ENCODE results near the gene ABCA7.

ABCA7 gene

GRCh38 chr19:1002600-1002999 lies 37.3 kb upstream of the ABCA7 start:
- no peak for DNase-seq (ENCODE audit: low read depth in 2 of 2)

- no peak for DNase-seq (ENCODE audit: low read depth in 2 of 2)
These were observed 36.6 kb upstream of the ABCA7 start for GRCh38 chr19:1003283-1003682.

DNA sequence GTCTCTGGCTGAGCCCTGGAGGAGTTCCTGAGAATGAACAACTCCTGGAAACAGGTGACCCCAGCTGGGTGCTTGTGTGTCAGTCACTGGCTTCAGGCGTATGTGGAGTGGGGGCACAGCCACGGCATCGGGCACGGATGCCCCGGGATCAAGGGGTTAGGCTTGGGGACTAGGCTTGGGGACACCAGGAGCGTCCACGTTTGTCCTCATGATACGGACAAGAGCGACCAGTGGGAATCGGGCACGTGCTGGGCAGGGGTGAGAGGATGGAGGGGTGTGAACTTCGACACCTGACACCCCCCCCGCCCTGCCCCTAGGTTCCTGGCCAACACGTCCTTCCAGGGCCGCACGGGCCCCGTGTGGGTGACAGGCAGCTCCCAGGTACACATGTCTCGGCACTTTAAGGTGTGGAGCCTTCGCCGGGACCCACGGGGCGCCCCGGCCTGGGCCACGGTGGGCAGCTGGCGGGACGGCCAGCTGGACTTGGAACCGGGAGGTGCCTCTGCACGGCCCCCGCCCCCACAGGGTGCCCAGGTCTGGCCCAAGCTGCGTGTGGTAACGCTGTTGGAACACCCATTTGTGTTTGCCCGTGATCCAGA lies 35.6 kb upstream of the ABCA7 start:
- no peak for DNase-seq (ENCODE audit: low read depth in 2 of 2)

GRCh38 chr19:1004803-1005664 lies 34.9 kb upstream of the ABCA7 start:
- no peak for DNase-seq (ENCODE audit: low read depth in 2 of 2)

- DNase-seq (ENCODE audit: low read depth in 2 of 2), result no peak
These were observed 33.1 kb upstream of the ABCA7 start for GRCh38 chr19:1006711-1007398.

GRCh38 chr19:1007399-1008251 lies 32.3 kb upstream of the ABCA7 start:
- DNase-seq (ENCODE audit: low read depth in 2 of 2), result no peak

GRCh38 chr19:1008268-1009040 lies 31.5 kb upstream of the ABCA7 start:
- no peak for DNase-seq (ENCODE audit: low read depth in 2 of 2)

DNA sequence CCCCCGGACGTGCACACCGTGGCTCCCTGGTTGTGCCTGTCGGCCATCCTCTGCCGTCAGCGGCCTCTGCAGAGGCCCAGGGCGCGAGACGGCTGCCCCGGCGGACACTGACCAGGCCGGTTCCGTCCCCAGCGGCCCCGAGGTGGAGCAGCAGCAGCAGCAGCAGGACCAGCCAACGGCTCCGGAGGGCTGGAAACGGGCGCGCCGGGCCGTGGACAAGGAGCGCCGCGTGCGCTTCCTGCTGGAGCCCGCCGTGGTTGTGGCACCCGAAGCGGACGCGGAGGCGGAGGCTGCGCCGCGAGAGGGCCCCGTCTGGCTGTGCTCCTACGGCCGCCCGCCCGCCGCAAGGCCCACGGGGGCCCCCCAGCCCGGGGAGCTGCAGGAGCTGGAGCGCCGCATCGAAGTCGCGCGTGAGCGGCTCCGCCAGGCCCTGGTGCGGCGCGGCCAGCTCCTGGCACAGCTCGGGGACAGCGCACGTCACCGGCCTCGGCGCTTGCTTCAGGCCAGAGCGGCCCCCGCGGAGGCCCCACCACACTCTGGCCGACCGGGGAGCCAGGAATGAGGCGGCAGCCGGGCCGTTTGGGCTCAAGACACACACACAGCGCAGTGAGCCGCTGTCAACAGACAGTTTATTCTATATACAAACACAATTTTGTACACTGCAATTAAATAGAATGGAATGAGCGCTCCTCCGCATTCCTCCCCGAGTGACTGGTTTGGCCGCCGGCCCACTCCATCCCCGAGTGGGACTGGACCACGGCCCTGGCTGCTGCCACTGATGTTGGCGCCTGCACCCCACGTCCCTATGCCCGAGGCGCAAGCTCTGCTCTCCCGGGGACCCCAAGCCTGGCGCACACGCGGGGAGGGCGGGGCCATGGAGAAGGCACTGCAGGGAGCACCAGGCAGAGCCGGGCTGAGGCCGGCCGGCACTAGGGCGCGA lies 30.6 kb upstream of the ABCA7 start:
- no peak for DNase-seq (ENCODE audit: low read depth in 2 of 2)

GRCh38 chr19:1009981-1010538 lies 29.8 kb upstream of the ABCA7 start:
- DNase-seq (ENCODE audit: low read depth in 2 of 2), result no peak

DNA sequence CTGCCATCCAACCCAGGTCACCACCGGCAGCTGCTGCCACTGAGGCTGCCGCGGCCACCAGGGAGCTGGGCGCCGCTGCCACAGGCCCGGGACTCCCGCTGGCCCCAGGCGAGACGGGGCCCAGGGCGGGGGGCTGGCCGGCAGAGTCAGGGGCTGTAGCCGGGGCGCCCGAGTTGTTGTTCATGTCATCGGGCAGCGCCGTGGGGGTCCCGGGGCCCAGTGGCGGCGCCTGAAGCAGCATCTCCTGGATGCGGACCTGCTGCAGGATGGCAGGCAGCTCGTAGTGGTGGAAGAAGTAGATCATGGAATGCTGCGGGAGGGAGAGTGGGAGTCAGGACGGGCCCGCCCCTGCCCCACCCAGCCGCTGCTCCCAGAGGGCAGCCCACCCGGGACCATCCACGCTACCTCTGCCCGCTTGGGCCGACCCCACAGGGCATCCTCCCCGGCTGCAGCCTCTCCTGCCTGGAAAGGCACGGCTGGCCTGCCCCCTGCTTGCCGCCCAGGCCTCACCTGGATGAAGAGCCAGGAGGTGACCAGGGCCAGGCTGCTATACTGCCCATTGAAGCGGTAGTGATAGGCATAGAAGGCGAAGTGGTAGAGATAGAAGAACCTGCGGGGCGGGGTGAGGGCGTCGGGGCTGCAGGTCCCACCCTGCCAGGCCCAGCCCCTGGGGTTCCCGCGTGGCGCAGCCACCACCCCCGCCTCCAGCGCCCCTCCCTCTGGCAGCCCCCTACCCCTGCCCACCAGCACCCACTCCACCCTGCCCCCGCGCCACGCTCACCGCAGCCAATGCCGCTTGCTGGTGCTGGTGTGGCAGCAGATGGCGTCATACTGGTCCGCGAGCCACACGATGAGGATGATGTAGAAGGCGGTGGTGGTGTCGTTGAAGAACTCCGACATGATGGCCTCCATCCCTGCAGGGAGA lies 29.1 kb upstream of the ABCA7 start:
- DNase-seq (ENCODE audit: low read depth in 2 of 2), result no peak

DNA sequence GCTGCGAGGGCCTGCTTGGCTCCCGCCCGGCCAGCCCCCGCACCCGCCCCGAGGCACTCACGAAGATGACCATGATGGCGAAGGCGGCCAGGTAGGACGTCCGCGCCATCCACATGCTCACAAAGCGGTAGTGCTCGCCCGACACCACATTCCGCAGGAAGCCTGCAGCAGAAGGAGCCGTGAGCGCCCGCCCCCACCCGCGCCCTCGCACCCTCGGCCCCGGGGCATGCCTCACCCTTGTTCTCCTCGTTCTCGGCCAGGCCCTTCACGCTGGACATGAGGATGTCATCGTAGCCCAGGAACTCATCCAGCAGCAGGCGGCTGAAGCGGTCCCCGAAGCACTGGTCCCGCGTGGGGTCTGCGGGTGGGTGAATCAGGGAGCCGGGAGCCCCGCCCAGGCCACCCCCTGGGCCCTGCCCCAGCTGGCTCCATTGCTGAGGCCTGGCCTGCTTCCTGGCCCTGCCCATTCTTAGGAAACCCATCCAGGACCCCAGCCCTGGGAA lies 28.0 kb upstream of the ABCA7 start:
- no peak for DNase-seq (ENCODE audit: low read depth in 2 of 2)

GRCh38 chr19:1012334-1012733 lies 27.6 kb upstream of the ABCA7 start:
- no peak for DNase-seq (ENCODE audit: low read depth in 2 of 2)

GRCh38 chr19:1013218-1013617 lies 26.7 kb upstream of the ABCA7 start:
- DNase-seq (ENCODE audit: low read depth in 2 of 2), result no peak

DNA sequence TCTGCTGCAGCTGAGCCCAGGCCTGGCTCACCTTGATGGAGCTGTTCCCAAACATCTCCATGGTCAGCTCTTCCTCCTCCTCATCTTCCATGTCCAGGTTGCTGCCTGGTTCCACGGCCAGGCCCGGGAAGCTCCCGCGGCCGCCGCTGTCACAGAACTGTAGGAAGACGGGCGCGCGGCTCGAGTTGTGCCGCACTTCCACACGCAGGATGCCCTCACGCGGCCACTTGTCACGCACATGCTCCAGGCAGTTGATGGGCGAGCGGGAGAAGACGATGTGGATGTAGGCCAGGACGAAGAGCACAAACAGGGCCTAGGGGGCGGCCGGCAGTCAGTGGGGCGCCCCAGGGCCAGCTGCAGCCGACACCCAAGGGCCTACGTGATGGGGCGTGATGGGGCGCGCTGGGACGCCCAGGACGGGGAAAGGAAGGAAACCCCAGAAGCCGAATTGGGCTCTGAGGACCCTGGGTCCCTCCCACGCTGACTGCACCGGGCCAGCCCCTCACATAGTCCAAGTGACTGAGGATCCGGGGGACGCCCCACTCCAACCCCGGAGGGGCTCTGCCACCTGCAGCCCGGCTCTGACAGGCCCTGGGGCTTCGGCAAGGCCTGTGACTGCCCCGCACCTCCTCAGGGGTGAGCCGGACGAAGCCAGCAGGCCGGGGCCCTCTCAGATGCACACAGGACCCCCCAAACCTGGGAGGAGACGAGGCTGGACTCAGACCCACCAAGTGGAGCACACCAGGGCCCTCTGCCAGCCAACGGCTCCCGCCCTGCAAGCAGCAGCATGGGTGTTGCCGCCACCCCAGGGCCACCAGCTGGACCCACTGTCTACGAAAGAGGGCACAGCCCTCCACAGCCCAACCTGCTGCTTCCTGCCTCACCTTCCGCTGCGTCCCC lies 25.5 kb upstream of the ABCA7 start:
- DNase-seq (ENCODE audit: low read depth in 2 of 2), result no peak

DNA sequence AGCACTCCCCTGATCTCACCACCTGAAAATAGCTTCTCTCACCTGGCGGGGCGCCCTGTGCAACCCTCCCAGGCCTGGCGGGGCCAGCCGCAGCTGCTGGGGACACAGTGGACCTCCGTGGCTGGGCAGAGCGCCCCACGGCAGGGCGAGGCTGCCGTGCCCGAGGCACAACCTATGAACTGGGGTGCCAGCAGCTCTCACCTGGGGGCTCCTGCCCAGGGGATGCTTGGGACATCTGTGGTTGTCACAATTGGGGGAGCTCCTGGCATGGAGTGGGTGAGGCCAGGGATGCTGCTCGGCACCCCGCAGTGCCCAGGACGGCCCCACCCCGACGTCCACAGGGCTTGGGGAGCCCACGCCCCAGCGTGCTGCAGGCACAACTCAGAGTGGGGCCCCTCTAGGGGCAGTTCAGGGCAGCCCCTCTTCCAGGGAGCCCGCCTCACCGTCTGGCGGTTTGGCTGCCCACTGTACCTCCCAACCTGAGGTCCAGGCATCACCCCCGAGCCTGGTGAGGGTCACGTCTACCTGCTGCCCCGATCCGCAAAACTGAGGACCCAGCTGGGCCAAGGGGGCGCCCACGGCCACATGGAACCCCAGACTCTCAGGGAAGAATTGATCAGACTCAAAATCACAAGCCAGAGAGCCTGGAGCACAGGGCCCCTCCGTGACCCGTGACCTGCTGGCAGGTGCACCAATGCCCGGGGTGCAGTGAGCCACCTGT lies 24.7 kb upstream of the ABCA7 start:
- DNase-seq (ENCODE audit: low read depth in 2 of 2), result no peak

DNA sequence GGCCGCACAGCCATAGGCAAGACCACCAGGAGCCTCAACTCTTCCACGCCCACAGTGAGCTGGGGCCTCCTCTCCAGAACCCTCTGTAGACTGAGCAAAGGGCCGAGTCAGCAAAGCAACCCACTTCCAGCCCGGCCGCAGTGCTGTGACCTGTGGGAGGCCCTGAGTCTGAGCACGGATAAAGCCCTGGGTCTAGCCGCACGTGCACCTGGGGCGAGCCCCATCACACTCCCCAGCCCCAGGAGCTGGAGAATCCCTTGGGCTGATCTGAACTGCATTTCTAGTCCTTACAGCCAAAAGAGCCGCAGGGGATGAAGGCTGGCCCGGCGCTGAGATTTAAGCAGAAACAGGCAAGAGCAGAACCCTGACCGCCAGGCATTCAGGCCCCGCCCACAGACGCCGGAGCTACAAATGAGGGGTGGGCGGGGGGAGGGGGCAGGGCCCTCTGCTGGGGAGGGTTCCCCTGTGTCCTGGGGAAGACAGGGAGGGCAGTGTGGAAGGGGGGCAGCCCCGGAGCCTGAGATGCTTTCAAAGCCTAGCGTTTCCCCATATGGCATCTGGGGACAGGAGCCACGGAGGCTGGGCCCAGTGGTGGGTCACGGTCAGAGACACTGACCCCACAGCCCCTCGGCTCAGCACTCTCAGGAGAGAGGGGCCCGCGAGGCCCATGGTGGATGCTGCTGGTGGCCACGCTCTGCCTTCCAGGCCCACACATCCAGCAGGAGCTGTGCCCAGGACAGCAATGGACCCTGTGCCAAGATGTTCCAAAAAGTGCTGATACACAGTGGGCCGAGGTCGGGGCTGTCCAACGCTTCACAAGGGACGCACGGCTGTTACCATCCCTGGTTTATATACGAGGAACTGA lies 23.9 kb upstream of the ABCA7 start:
- no peak for DNase-seq (ENCODE audit: low read depth in 2 of 2)
